Measurements from ENCODE around the gene ZNF407.

DNA sequence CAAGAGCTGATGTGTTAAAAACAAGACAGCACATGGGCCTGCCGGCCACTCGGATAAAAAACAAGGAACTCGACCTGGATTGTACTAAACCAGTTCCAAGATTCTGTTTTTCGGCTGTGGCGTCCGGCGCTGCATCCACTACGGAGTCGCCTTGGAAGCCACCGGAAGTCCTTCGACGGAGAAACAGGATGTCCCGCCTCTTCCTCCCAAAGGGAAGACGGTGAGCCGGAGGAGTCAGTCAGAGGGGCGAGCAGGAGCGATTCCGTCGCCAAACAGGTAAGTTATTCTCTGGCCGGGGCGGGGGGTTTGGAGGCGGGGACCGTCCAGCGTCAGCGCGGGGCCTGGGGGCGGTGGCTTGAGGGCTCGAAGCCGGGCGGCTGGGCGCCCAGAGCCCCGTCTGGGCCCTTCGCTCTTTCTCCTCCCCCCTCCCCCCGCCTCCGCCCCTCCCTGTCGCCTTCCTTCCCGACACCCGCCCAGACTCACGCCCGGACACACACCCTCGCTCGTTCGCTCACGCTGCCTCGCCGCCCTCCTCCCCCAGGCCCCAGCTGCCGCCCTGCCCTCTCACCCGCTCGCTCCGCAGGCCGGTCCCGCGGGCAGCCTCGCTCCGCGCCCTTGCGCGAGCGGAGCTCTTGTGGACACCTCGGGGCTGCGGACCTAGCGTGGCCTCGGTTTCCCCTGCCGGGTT is at the start of gene ZNF407:
- TF ChIP-seq, protein P1, sequence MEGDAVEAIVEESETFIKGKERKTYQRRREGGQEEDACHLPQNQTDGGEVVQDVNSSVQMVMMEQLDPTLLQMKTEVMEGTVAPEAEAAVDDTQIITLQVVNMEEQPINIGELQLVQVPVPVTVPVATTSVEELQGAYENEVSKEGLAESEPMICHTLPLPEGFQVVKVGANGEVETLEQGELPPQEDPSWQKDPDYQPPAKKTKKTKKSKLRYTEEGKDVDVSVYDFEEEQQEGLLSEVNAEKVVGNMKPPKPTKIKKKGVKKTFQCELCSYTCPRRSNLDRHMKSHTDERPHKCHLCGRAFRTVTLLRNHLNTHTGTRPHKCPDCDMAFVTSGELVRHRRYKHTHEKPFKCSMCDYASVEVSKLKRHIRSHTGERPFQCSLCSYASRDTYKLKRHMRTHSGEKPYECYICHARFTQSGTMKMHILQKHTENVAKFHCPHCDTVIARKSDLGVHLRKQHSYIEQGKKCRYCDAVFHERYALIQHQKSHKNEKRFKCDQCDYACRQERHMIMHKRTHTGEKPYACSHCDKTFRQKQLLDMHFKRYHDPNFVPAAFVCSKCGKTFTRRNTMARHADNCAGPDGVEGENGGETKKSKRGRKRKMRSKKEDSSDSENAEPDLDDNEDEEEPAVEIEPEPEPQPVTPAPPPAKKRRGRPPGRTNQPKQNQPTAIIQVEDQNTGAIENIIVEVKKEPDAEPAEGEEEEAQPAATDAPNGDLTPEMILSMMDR (conservative IDR thresholded peaks at IDR 0.05 in 1 of 2, IDR thresholded peaks at IDR 0.05 in 1 of 2; ENCODE audit: extremely low read depth in 1 of 2, insufficient read depth in 1 of 2, low read depth in 1 of 2, low read length in 2 of 2), result no peak
- TF ChIP-seq EZH2 (IDR thresholded peaks at IDR 0.05; ENCODE audit: borderline replicate concordance, low read length), result no peak
